ENCODE results near the gene CCDC112.

CCDC112 gene

DNA sequence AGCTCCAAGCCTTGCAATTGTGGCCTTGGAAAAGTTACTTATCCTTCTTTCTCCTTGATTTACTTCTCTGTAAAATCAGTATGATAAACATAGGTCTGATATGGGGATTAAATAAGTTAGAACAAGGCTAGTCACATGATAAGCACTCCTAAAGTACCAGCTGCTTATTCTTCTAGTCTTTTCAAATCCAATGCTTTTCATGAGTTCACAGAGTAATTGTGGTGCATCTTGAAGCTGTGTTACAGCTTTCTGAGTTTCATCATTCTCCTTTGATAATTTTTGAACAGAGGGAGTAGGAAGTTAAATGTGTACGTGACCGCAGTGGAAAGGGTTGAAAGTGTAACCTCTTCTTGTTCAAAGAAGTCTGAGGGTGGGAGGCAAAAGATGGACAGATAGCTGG lies 38.8 kb upstream of the CCDC112 start:
- no peak overlapping the region for H3K4me3 ChIP-seq (ENCODE audit: low read length)
- H3K4me1 ChIP-seq (ENCODE audit: low read length): peaks cover 11% of the 10 kb centered on the region
- no peak for DNase-seq
- H4K20me1 ChIP-seq (ENCODE audit: insufficient read depth, low read length): no peaks in the 10 kb centered on the region
- no peaks in the 10 kb centered on the region for H3K9me3 ChIP-seq (replicated peaks; ENCODE audit: insufficient read depth, low read length)
- H3K9me2 ChIP-seq (replicated peaks; ENCODE audit: insufficient read depth, low read length): no peaks in the 10 kb centered on the region
- TF ChIP-seq EZH2 (optimal IDR thresholded peaks at IDR 0.05; ENCODE audit: low read depth, low read length): no peak
- TF ChIP-seq, protein P1, sequence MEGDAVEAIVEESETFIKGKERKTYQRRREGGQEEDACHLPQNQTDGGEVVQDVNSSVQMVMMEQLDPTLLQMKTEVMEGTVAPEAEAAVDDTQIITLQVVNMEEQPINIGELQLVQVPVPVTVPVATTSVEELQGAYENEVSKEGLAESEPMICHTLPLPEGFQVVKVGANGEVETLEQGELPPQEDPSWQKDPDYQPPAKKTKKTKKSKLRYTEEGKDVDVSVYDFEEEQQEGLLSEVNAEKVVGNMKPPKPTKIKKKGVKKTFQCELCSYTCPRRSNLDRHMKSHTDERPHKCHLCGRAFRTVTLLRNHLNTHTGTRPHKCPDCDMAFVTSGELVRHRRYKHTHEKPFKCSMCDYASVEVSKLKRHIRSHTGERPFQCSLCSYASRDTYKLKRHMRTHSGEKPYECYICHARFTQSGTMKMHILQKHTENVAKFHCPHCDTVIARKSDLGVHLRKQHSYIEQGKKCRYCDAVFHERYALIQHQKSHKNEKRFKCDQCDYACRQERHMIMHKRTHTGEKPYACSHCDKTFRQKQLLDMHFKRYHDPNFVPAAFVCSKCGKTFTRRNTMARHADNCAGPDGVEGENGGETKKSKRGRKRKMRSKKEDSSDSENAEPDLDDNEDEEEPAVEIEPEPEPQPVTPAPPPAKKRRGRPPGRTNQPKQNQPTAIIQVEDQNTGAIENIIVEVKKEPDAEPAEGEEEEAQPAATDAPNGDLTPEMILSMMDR (IDR thresholded peaks at IDR 0.05; ENCODE audit: low read length): no peak
- TF ChIP-seq EZH2phosphoT487 (IDR thresholded peaks at IDR 0.05; ENCODE audit: low read length): no peak
- H3K79me2 ChIP-seq (ENCODE audit: low read length): no peaks in the 10 kb centered on the region
- no peaks in the 10 kb centered on the region for H3K27me3 ChIP-seq (replicated peaks; ENCODE audit: insufficient read depth, low read length)
- H3K36me3 ChIP-seq (replicated peaks; ENCODE audit: insufficient read depth, low read length): no peaks in the 10 kb centered on the region
- H3K9ac ChIP-seq (ENCODE audit: low read length): no peak overlapping the region
- H3F3A ChIP-seq (ENCODE audit: insufficient read depth, low read length): peaks cover 8% of the 10 kb centered on the region; the same call in 1 of the 2 replicates
- H2AFZ ChIP-seq (ENCODE audit: low read length): no peak overlapping the region
- no peak overlapping the region for H3K27ac ChIP-seq (ENCODE audit: low read length)
- H3K4me2 ChIP-seq (ENCODE audit: low read depth, low read length): no peak overlapping the region

DNA sequence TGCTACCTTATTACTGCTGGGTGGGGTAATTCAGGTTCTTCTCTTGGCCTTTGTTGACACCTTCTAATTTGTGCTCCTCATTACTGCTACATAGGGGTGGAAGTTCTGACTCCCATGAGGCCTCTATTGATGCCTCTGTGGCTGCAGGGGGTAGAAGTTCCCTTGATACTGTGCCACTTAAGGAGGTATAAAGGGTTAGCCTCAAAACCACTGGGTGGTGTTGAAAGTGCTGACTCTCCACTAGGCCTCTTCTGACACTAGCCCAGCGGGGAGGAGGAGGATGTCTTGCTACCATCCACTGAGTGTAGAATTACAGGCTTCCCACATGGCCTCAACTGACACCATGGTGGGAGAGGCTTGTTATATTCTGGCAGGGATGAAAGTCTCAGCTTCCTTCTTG lies 36.7 kb upstream of the CCDC112 start:
- TF ChIP-seq, protein P1 (IDR thresholded peaks at IDR 0.05; ENCODE audit: low read length): peak; percentile 20
- TF ChIP-seq EZH2phosphoT487 (IDR thresholded peaks at IDR 0.05; ENCODE audit: low read length): no peak
- TF ChIP-seq EZH2 (optimal IDR thresholded peaks at IDR 0.05; ENCODE audit: low read depth, low read length): no peak
- H3K27ac ChIP-seq (ENCODE audit: low read length): peak overlapping the region; percentile 44; the same call in 1 of the 2 replicates
- no peaks in the 10 kb centered on the region for H3K27me3 ChIP-seq (replicated peaks; ENCODE audit: insufficient read depth, low read length)
- H3K36me3 ChIP-seq (replicated peaks; ENCODE audit: insufficient read depth, low read length): no peaks in the 10 kb centered on the region
- H3K4me3 ChIP-seq (ENCODE audit: low read length): no peak overlapping the region
- no peaks in the 10 kb centered on the region for H3K79me2 ChIP-seq (ENCODE audit: low read length)
- 0 out of 2 replicates have a peak overlapping the region, but pooled peaks have one; percentile 9 for H2AFZ ChIP-seq (ENCODE audit: low read length)
- H3K4me2 ChIP-seq (ENCODE audit: low read depth, low read length): peak overlapping the region; percentile 9; the same call in 1 of the 2 replicates
- no peak overlapping the region for H3K9ac ChIP-seq (ENCODE audit: low read length)
- no peaks in the 10 kb centered on the region for H4K20me1 ChIP-seq (ENCODE audit: insufficient read depth, low read length)
- peak; percentile 90 for DNase-seq
- H3F3A ChIP-seq (ENCODE audit: insufficient read depth, low read length): peaks cover 8% of the 10 kb centered on the region; the same call in 1 of the 2 replicates
- no peaks in the 10 kb centered on the region for H3K9me3 ChIP-seq (replicated peaks; ENCODE audit: insufficient read depth, low read length)
- H3K9me2 ChIP-seq (replicated peaks; ENCODE audit: insufficient read depth, low read length): no peaks in the 10 kb centered on the region
- peaks cover 11% of the 10 kb centered on the region for H3K4me1 ChIP-seq (ENCODE audit: low read length)

DNA sequence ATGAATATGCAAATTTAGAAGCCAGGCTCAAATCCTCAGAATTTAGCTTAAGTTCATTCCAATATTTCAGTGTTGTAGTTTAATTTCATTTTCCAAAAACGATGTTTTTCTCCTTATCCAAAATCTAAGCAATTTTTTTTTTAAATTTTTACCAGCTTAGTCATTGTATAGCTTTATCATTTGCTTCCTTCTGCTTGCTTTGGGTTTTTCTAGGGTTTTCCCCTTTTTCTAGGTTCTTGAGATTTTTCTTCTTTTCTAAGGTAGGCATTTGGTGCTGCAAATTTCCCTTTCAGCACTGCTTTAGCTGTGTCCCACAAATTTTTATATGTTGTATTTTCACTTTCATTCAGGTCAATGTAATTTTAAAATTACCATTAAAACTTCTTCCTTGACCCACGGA lies 34.4 kb upstream of the CCDC112 start:
- no peaks in the 10 kb centered on the region for H3K9me2 ChIP-seq (replicated peaks; ENCODE audit: insufficient read depth, low read length)
- H3K9ac ChIP-seq (ENCODE audit: low read length): no peak overlapping the region
- DNase-seq: no peak
- TF ChIP-seq, protein P1 (IDR thresholded peaks at IDR 0.05; ENCODE audit: low read length): no peak
- no peak for TF ChIP-seq EZH2 (optimal IDR thresholded peaks at IDR 0.05; ENCODE audit: low read depth, low read length)
- TF ChIP-seq EZH2phosphoT487 (IDR thresholded peaks at IDR 0.05; ENCODE audit: low read length): no peak
- no peaks in the 10 kb centered on the region for H3K79me2 ChIP-seq (ENCODE audit: low read length)
- H3K4me3 ChIP-seq (ENCODE audit: low read length): no peak overlapping the region
- no peaks in the 10 kb centered on the region for H3K27me3 ChIP-seq (replicated peaks; ENCODE audit: insufficient read depth, low read length)
- H3K27ac ChIP-seq (ENCODE audit: low read length): no peak overlapping the region
- peaks cover 8% of the 10 kb centered on the region; the same call in 1 of the 2 replicates for H3F3A ChIP-seq (ENCODE audit: insufficient read depth, low read length)
- H3K4me2 ChIP-seq (ENCODE audit: low read depth, low read length): no peak overlapping the region
- H2AFZ ChIP-seq (ENCODE audit: low read length): no peak overlapping the region
- no peaks in the 10 kb centered on the region for H3K36me3 ChIP-seq (replicated peaks; ENCODE audit: insufficient read depth, low read length)
- H4K20me1 ChIP-seq (ENCODE audit: insufficient read depth, low read length): no peaks in the 10 kb centered on the region
- H3K4me1 ChIP-seq (ENCODE audit: low read length): peaks cover 11% of the 10 kb centered on the region
- H3K9me3 ChIP-seq (replicated peaks; ENCODE audit: insufficient read depth, low read length): no peaks in the 10 kb centered on the region

Measured in MM.1S (cell line).